Vagina (tissue), 2 donors: ENCODE measurements around the gene RABGGTA. TPM values are rescaled to one million over a fixed set of nuclear protein-coding genes. Genes with fewer than 3 reads are reported as not detected.
A peak's percentile ranks its signal among the peaks of the same experiment; 100 is the strongest.

ENCODE experiments used
- DNase-seq, 2 donors: peaks; one replicate each; pipeline ENCODE4 v3.0.0-alpha.2; 2017; ENCODE audit errors: extremely low spot score in 2 of 2
- H3K27ac ChIP-seq: fragments of 200-600 bp; sonication (generic); one replicate; pipeline ENCODE4 v1.5.1; 2019
- H3K27me3 ChIP-seq: fragments of 200-600 bp; sonication (generic); one replicate; pipeline ENCODE4 v1.5.1; 2019
- H3K36me3 ChIP-seq, 2 donors: fragments of 200-600 bp; sonication (generic); one replicate each; pipeline ENCODE4 v1.5.1; 2017 to 2019
- H3K4me1 ChIP-seq: fragments of 200-600 bp; sonication (generic); one replicate; pipeline ENCODE4 v1.5.1; 2019
- H3K4me3 ChIP-seq, 2 donors: fragments of 200-600 bp; sonication (generic); 1 replicate in 1 of 2; 2 replicates in 1 of 2; pipeline ENCODE4 v1.5.1; 2016 to 2019
- H3K9me3 ChIP-seq: fragments of 200-600 bp; sonication (generic); one replicate; pipeline ENCODE4 v1.5.1; 2019
- CTCF ChIP-seq, 3 experiments: fragments of 450-650 bp in 2 of 3; fragments of 200-600 bp in 1 of 3; sonication (generic) in 1 of 3; IDR thresholded peaks; one replicate each; pipeline ENCODE4 v1.5.1; 2017 to 2019; ENCODE audit warnings: antibody characterized with exemption in 3 of 3, mild to moderate bottlenecking in 2 of 3, moderate library complexity in 2 of 3
- POLR2A ChIP-seq, 2 donors: fragments of 450-650 bp; IDR thresholded peaks; one replicate each; pipeline ENCODE4 v1.6.1; 2017; ENCODE audit warnings: antibody characterized with exemption in 2 of 2, mild to moderate bottlenecking in 2 of 2, moderate library complexity in 2 of 2
- intact Hi-C: fragments of 100-400 bp; cut with DNase I; formaldehyde crosslinking; loops from one replicate; pipeline ENCODE4 v1.15.1; 2023
- small RNA-seq: library from RNA; depleted of rRNA; stranded (forward); fragments of <200 nt; gene quantifications from one replicate; pipeline ENCODE3, GENCODE V24; 2016
- total RNA-seq: library from RNA; depleted of rRNA; stranded (reverse); fragments of >200 nt; gene quantifications from one replicate; pipeline ENCODE4 v1.2.3, GENCODE V29; 2016

The RABGGTA gene
- total RNA-seq, 1 donor from 2014 or later = 43.5 TPM

- Histone ChIP-seq H3K27me3 (no peaks in the 10 kb centered on the region), H3K4me1 (peaks cover 36% of the 10 kb centered on the region), H3K27ac (peak overlapping the region; percentile 89), H3K36me3 (peaks cover 0 to 2% of the 10 kb centered on the region in 2 donors), H3K4me3 (peak overlapping the region; percentile 66 to 70), H3K9me3 (no peaks in the 10 kb centered on the region)
- no peak for DNase-seq
- no peak for TF ChIP-seq POLR2A (IDR thresholded peaks at IDR 0.05)
- no peak for TF ChIP-seq CTCF (IDR thresholded peaks at IDR 0.05)
- intact Hi-C loops = no loop called here
These were observed 55.1 kb downstream of the RABGGTA start for GRCh38 chr14:24216345-24216699.

Small RNA genes within 50 kb of the gene (small RNA-seq; reads per million reads assigned to genes)
- not detected for gene MDP1

Other genes starting within 250 kb of the RABGGTA start
- gene CARMIL3, start 219.6 kb downstream of the RABGGTA start, total RNA-seq = 1.2 TPM
- not detected for gene CPNE6, start 200.0 kb downstream of the RABGGTA start, total RNA-seq
- 18.7 TPM for gene PCK2, start 177.3 kb downstream of the RABGGTA start, total RNA-seq
- 75.6 TPM for gene DCAF11, start 156.8 kb downstream of the RABGGTA start, total RNA-seq
- 1.2 TPM for gene NRL, start 156.6 kb downstream of the RABGGTA start, total RNA-seq
- not detected for gene FITM1, start 140.9 kb downstream of the RABGGTA start, total RNA-seq
- 118 TPM for gene PSME1, start 135.4 kb downstream of the RABGGTA start, total RNA-seq
- 23.8 TPM for gene EMC9, start 130.0 kb downstream of the RABGGTA start, total RNA-seq
- gene PSME2, start 125.0 kb downstream of the RABGGTA start, total RNA-seq = 131 TPM
- gene RNF31, start 124.1 kb downstream of the RABGGTA start, total RNA-seq = 87.9 TPM
- gene IRF9, start 110.3 kb downstream of the RABGGTA start, total RNA-seq = 55.0 TPM
- 5.9 TPM for gene REC8, start 99.5 kb downstream of the RABGGTA start, total RNA-seq
- gene IPO4, start 82.8 kb downstream of the RABGGTA start, total RNA-seq = 28.5 TPM
- gene TM9SF1, start 76.2 kb downstream of the RABGGTA start, total RNA-seq = 37.3 TPM
- gene TSSK4, start 65.9 kb downstream of the RABGGTA start, total RNA-seq = 0.74 TPM
- gene CHMP4A, start 58.1 kb downstream of the RABGGTA start, total RNA-seq = 37.6 TPM
- gene MDP1, start 55.5 kb downstream of the RABGGTA start, total RNA-seq = 32.7 TPM
- 140 TPM for gene NEDD8, start 39.2 kb downstream of the RABGGTA start, total RNA-seq
- 35.6 TPM for gene GMPR2, start 38.7 kb downstream of the RABGGTA start, total RNA-seq
- gene TINF2, start 29.0 kb downstream of the RABGGTA start, total RNA-seq = 64.1 TPM
- gene TGM1, start 8.4 kb downstream of the RABGGTA start, total RNA-seq = 269 TPM
- 84.2 TPM for gene DHRS1, start 28.2 kb upstream of the RABGGTA start, total RNA-seq
- 13.8 TPM for gene NOP9, start 28.3 kb upstream of the RABGGTA start, total RNA-seq
- gene CIDEB, start 36.4 kb upstream of the RABGGTA start, total RNA-seq = 16.0 TPM
- 66.5 TPM for gene LTB4R2, start 38.5 kb upstream of the RABGGTA start, total RNA-seq
- 35.1 TPM for gene LTB4R, start 39.9 kb upstream of the RABGGTA start, total RNA-seq
- gene ADCY4, start 63.5 kb upstream of the RABGGTA start, total RNA-seq = 32.7 TPM
- gene RIPK3, start 68.4 kb upstream of the RABGGTA start, total RNA-seq = 10.1 TPM
- gene NFATC4, start 96.6 kb upstream of the RABGGTA start, total RNA-seq = 47.9 TPM
- 14.7 TPM for gene NYNRIN, start 127.4 kb upstream of the RABGGTA start, total RNA-seq
- 1.7 TPM for gene CBLN3, start 158.1 kb upstream of the RABGGTA start, total RNA-seq
- gene KHNYN, start 158.4 kb upstream of the RABGGTA start, total RNA-seq = 41.7 TPM
- gene SDR39U1, start 171.2 kb upstream of the RABGGTA start, total RNA-seq = 43.2 TPM
- gene CMA1, start 236.7 kb upstream of the RABGGTA start, total RNA-seq = not detected